Stimulated activated naive CD4-positive, alpha-beta T cell treated with Interleukin-2 at 50 U/mL for 16 hours (primary cell): ENCODE results near the gene CETN2.
"Not testable (repeated sequence)": the region's sequence is repeated elsewhere in the genome, so short reads cannot be mapped to it uniquely, and the experiment has no call there.

Experiments used
- DNase-seq: peaks from one replicate; lab custom pipeline; 2025; lab: John Stamatoyannopoulos, UW

CETN2 gene

DNA sequence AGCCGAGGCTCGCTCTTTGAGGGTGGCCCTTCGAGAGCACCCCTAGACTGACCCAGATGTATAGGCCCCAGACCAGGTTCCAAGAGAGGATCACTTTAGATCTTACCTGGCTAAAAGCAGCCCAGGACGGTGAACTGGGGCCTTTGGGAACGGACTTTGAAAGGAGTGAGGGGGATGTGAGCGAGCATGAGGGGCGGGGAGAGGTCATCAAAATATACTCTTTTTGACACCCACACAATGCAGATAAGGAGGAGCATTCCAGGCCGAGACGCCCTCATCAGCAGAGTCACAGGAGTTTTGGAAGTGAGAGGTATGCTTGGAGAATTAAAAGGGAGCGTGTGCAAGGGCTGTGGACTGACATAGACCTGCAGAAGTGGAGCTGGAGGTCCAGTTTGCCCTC, 834 bp upstream of the CETN2 start:
- no peak for DNase-seq

DNA sequence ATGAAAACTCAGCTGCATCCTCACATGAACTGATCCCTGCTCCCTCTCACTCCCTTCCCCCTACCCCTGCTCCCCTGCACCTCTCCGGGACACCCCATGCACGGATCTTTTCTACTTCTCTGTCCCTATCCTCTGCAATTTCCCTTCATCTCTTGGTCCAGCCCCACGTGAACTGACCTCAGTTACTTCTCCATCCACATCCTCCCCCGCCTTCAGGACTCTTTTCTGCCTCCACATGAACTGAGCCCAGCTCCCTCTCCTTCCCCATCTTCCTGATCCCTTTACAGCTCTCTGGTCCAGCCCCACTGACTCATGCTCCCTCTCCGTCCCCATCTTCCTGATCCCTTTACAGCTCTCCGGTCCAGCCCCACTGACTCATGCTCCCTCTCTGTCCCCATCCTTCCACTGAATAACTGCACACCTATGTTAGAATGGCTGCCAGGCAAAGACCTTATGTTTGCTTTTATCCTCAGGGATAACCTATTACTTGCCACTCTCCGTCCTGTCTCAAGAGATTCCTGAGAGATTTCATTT, 5.6 kb downstream of the CETN2 start:
- no peak for DNase-seq

DNA sequence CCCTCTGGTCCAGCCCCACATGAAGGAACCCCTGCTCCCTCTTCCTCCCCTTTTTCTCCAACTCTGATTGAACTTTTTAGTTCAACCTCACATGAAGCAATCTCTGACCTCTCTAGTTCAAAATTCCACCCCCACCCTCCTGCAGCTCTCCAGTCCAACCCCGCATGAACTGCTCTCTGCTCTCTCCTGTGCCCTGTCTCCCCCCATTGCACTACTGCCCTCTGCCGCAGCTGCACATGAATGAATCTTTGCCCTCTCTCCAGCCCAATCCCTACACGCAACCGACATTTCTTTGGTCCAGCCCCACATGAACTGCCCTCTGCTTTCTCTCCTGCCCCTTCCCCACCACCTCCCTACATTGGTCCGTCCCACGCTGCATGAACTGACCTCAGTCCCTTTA, 6.9 kb downstream of the CETN2 start:
- DNase-seq: no peak

DNA sequence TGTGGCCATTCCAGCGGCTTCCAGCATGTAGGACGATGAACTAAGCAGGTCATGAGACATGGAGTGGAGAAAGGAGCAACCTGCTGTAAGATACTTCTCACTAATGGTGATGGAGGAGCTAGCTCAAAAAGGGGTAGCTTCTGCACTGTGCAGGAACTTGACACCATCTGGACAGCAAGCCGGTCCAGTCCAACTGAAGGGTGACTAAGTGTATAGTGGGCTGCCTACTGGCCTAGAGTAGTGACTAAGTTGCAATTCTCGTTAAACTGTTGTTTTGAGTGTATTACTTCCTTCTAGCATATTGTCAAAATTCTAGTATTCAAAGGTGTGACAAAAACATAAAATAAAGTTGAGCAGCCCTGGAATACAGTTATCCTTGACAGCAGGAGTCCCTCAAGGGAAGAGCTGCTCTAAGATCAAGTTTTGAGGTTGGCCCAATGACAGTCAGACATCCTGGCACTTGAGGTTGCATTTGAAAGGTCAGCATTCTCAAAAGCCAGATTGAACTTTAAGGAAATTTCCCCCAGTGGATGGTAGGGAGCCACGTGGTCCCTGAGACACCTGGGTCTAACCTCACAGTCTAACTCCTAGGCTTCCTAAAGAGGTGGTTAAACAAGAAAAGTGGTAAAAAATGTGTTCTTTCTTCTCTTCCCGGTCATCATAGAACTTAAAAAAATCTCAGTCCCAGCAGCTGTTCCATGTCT, 8.0 kb downstream of the CETN2 start:
- no peak for DNase-seq

DNA sequence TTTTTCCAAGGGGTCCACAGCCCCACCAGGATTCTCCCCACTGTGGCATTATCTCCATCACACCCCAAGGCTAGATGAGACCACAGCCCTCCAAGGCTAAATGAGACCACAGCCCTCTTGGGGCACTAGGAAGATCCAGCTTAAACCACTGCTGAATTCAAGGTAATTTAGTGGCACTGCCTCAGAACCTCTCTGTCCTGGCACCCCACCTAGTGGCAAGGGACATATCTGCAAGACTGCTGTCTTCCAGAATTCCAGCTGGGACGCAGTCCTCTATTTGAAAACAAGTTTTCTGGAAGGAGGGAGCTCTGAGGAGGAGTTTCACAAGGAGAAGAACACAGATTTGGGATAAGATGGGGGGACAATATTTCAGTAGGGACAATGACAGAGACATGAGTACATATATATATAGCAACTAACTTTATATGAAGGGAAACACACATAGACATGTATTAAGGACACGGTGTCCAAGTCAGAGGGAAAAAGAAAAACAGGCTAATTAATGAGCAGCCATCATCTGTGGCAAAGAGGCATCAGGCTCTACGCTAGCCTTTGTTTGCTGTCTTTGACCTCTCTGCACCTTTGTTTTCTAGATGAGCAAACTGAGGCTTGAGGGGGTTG, 9.3 kb downstream of the CETN2 start:
- no peak for DNase-seq

DNA sequence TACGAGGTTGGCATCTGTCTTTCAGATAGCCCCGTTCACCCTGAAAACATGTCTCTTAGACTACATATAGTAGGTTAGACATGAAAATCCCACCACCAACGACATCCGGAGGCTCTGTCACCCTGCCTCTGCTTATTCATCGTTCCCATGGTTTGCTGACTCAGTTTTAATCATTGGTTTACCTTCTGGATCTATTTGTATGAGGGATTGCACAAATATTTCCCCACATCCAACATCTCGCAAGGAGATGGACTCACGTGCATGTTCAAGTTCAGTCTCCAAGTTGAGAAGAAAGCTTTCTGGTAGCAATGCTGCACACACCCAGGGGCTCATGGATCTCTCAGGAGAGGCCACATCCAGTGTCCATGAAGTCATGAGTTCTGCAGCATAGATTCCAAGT, 10.8 kb downstream of the CETN2 start:
- no peak for DNase-seq

DNA sequence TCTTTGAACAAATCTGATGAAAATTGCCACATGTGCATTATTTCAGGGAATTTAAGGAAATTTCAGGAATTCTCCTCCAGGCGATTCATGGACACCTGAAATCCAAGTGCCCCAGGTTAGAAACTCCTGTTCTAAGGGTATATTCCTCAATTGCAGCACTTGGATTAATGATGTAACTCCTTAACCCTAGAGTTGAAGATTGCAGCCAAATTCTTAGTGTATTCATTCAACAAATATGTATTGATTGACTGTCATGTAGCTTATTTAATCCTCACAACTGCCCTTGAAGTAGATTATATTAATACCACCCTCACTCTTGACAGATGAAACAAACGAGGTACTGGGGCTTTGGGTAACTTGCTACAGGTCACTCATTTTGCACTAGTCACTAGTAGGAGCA, 11.3 kb downstream of the CETN2 start:
- no peak for DNase-seq

DNA sequence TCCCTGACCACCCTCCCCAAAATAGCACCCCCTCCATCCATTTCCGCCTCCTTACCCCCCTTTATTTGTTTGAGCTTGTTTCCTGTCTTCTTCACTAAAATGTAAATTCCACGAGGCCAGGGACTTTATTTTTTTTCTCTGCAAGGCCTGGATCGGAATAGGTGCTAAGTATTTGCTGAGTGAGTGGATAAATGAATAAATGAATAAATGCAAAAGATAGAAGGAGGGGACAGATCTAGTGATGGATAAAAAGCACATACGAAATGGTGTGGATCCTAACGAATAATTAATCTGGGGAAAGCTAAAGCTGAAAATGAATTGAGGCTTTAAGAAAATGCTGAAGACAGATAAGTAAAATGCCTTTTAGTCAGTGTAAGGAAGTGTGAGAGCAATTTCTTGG, 12.2 kb downstream of the CETN2 start:
- DNase-seq: no peak

DNA sequence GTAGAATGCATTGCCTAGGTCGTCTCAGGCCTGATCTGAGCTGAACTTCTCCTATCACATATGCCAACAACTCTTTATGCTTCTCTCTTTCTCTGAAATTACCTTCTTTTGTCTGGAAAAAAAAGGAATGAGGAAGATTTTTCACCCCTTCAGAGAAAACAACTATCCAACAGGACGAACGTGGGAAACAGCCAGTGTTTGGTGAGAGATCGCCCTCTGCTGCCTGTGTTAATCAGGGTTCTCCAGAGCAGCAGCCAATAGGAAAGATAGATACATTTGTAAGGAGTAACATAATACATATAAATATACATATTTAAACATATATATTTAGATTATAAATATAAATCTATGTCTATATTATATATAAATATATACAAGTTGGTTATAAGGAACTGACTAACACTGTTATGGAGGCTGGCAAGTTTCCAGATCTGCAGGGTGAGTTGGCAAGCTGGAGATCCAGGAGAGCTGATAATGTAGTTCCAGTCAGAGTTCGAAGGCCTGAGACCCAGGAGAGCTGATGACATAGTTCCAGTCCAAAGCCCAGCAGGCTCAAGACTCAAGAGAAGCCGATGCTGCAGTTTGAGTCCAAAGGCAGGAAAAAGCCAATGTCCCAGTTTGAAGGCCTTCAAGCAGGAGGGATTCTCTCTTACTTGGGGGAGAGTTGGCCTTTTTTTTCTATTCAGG, 13.3 kb downstream of the CETN2 start:
- no peak for DNase-seq

DNA sequence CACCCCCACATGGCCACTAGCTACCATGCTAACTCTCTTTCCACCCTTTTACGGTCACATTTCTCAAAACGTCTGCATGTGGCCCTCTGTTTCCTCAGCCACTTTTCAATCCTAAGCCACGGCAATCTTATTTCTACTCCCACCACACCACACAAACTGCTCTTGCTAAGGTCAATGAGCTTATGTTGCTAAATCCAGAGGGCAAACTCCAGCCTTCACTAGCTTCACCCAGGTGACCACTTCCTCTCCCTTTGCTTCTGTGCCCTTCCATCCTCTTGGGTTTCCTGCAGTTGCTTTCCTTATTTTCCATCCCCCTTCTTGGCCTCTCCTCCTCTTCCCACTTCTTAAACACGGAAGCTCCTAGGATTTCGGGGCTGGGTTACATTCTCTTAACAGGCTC, 16.5 kb downstream of the CETN2 start:
- DNase-seq: no peak

DNA sequence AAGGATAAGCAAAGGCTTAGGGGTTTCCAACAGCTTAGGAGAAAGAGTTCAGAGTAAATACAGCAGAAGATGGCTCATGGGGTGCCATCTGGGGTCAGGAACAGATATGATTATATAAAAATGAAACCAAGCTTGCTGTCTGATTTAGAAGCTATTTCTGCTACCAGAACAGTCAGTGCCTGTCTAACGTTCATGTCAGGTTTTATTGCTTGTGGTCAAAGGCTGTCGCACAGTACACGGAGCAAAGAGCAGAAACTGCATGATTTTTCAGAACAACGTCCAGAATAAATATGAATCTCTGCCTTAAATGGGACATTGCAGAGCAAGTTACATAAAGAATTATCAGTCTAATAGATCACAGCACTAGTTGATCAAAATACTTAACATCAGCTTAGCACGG, 17.4 kb downstream of the CETN2 start:
- no peak for DNase-seq

DNA sequence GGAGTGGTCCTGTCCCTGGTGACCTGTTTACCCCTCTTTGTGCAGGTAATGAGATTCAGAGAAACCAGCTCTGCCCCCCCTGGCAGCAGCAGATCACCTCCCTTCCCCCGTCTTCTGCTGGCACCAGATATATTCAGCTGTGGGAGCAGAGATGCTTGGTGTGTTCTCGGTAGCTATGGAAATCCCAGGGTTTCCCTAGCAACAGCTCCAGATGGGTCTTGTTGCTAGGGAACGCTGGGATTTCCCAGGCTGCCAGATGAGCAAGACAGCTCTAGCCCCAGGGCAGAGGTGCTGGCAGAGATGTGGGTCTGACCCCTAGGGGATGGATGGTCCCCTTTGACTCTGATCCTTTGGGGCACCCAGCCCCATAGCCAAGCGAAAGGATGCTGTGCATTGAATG, 20.2 kb downstream of the CETN2 start:
- no peak for DNase-seq

DNA sequence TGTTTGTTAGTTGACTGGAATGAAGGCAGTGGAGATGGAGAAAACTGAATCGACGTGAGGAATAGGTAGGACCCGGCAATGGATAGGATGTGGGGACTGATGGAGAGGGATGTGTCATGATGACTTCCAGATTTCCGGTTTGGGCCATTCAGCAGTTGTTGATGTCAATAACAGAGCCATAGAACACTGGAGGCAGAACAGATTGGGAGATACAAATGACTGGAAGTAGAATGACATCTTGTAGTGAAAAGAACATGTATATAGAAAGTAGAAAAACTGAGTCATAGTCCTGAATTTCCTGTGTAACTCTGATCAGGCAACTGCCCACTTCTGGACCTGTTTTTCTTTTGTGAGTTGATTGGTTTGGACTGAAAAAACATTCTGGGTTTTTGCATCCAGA, 24.5 kb downstream of the CETN2 start:
- DNase-seq: no peak

DNA sequence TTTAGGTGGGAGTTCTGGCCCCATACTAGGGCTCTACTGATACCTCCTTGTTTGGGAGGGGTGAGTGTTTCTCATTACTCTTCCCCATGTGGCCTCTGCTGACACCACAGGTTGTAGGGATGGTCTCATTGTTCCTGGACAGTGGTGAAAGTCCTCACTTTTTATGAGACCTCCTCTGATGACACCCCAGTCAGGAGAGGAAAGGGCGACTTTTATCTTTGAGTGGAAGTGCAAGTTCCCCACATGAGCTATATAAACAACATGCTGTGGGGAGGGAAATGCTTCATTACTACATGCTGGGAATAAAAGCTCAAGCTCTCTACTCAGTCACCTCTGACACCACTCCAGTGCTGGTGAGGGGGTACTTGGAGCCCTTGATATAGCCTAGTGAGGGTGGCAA, 31.6 kb downstream of the CETN2 start:
- DNase-seq: no peak

DNA sequence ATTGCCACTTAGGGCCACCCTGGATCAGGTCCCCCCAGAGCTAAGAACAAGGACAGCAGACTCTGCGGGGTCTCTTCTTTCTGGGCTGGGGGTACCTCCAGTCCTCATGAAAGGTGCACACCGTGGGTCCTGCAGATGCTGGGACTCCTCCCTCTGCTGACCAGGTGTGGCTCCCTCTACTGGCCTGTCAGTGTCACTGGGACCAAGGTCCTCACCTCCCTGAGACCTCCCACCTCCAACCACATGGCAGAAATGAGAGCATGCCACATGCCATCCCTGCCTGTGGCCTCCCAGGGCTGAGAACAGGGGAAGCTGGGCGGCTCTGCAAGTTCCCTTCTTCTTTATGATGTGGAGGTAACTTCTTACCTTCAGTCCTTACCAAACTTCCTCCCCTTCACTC, 43.5 kb downstream of the CETN2 start:
- not testable (repeated sequence) for DNase-seq
